Activated CD8-positive, alpha-beta T cell treated with anti-CD3 and anti-CD28 coated beads, Interleukin-2, amount 10 ng/mL, durations not matched to agents 7 days and 5 days (primary cell): ENCODE measurements around the gene BZW2. TPM values are rescaled to one million over a fixed set of nuclear protein-coding genes. Genes with fewer than 3 reads are reported as not detected.

Experiments
- ATAC-seq: fragments of 150-1000 bp; cut with Tn5 transposase; one replicate; pipeline ENCODE4 v1.10.0; 2021; ENCODE audit warnings: moderate library complexity
- CTCF ChIA-PET: fragments of 350-600 bp; sonication (Branson Sonifier 250); formaldehyde crosslinking; loops from one replicate; lab custom pipeline; 2021; ENCODE audit warnings: antibody characterized with exemption; lab: Charles Lee
- POLR2A ChIA-PET: fragments of 350-600 bp; sonication (Branson Sonifier 250); formaldehyde crosslinking; loops from one replicate; lab custom pipeline; 2021; ENCODE audit warnings: antibody characterized with exemption; lab: Charles Lee
- DNase-seq: peaks from one replicate; pipeline ENCODE4 v3.0.0-alpha.2; 2020
- H3K27ac Mint-ChIP-seq: one replicate; pipeline ENCODE4 v1.8.0; 2021; ENCODE audit warnings: mild to moderate bottlenecking, mixed read lengths
- H3K27me3 Mint-ChIP-seq: one replicate; pipeline ENCODE4 v1.8.0; 2021; ENCODE audit warnings: low read depth, mixed read lengths
- H3K36me3 Mint-ChIP-seq: one replicate; pipeline ENCODE4 v1.8.0; 2021; ENCODE audit warnings: low read depth, mixed read lengths
- H3K4me1 Mint-ChIP-seq: one replicate; pipeline ENCODE4 v1.8.0; 2021; ENCODE audit warnings: low read depth, mixed read lengths
- H3K4me3 Mint-ChIP-seq: one replicate; pipeline ENCODE4 v1.8.0; 2021; ENCODE audit warnings: mild to moderate bottlenecking, mixed read lengths
- H3K9me3 Mint-ChIP-seq: one replicate; pipeline ENCODE4 v1.8.0; 2022; ENCODE audit warnings: mixed read lengths; ENCODE audit not compliant: insufficient read depth
- total RNA-seq, 2 experiments: library from RNA; stranded (reverse); gene quantifications; one replicate each; pipeline ENCODE4 v1.2.3, GENCODE V29; 2021

Gene BZW2
- total RNA-seq, 2 experiments from 2014 or later: 59.7 to 62.3 TPM

GRCh38 chr7:16646472-16647072 is 591 bp downstream of the BZW2 start:
- Mint-ChIP-seq H3K4me3 (peak overlapping the region; percentile 98), H3K36me3 (peaks cover 41% of the 10 kb centered on the region), H3K27ac (peak overlapping the region; percentile 98), H3K27me3 (no peaks in the 10 kb centered on the region), H3K4me1 (peaks cover 62% of the 10 kb centered on the region), H3K9me3 (no peaks in the 10 kb centered on the region)
- ChIA-PET POLR2A (interaction anchor here (0.6 to 3.0 kb wide), 12 partner anchors 8 to 225 kb away, joined by 3 to 19 read pairs (median 5); partner anchors contain the start of gene CRPPA), CTCF (interaction anchor here (0.5 to 1.0 kb wide), 2 partner anchors 12 to 611 kb away, joined by 3 read pairs; no protein-coding TSS in a partner anchor)
- ATAC-seq (no peak), DNase-seq (no peak)

DNA sequence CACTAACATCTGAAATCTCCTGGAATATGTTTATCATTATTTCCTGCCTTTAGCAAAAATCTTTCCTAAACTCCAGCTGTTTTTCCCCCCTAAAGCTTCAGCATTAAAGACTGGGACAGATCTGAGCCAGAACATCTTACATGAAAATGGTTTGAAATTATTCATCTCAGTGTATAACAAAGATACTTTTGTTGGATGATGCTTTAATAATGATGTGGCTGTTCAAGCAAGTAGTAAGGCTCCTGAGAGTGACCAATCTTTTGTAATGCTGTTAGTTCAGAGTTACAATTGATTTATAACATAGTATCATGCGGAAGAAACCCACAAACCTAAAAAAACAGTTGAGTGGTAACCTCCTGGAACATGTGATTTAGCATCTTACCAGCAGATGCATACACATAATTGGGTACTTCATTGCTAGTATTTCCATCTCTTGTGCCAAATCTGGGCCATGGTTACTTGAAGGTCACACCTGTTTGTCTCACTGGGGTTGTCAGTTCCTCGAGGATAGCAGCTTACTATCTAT is 1.5 kb downstream of the BZW2 start:
- no peaks in the 10 kb centered on the region for H3K9me3 Mint-ChIP-seq
- H3K4me3 Mint-ChIP-seq: peak overlapping the region; percentile 98
- peaks cover 70% of the 10 kb centered on the region for H3K4me1 Mint-ChIP-seq
- ChIA-PET CTCF (interaction anchor here (0.9 to 1.0 kb wide), 2 partner anchors 13 to 216 kb away, joined by 3 read pairs; no protein-coding TSS in a partner anchor), POLR2A (interaction anchor here (1.3 kb wide), 1 partner anchor 67 kb away, joined by 5 read pairs; no protein-coding TSS in a partner anchor)
- H3K27me3 Mint-ChIP-seq: no peaks in the 10 kb centered on the region
- ATAC-seq: no peak
- H3K27ac Mint-ChIP-seq: peak overlapping the region; percentile 88
- H3K36me3 Mint-ChIP-seq: peaks cover 43% of the 10 kb centered on the region
- no peak for DNase-seq

DNA sequence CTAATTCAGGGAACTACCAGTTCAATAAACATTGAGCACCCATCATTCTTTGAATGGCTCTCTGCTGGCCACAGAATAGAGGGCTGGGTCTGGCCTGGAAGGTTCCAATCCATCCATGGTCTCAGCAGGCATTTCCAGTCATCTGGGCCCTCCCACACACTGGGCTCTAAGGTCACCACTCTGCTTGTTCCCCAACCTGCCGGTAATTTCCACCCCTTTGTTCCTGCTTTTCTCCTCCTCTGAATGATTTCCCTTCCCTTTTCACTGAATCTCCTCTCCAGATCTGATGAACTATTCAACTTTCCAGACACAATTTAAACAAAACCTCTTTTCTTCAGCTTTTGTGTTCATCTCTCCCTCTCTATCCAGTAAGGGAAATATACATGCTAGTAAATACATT is 2.6 kb downstream of the BZW2 start:
- no peak for ATAC-seq

DNA sequence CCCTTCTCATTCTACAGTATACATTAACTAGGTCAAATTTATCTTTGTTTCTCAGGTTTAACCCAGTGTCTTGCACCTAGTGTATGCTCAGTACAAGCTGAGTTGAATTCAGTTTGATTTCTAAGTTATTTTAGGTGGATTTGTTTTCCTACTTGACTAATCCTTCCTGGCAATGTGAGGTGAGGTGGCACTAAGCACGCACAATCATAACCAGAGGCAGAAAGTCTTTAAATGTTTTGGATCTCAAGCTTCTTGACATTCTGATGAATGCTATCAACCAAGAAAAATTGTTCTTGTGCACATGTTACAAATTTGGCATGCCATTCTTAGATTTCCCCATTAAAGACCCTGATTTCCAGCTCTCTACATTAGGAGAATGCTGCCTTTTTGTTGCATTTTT is 3.2 kb downstream of the BZW2 start:
- peaks cover 31% of the 10 kb centered on the region for H3K36me3 Mint-ChIP-seq
- POLR2A ChIA-PET: no interaction called here
- H3K9me3 Mint-ChIP-seq: no peaks in the 10 kb centered on the region
- DNase-seq (no peak), ATAC-seq (no peak)
- H3K27me3 Mint-ChIP-seq: no peaks in the 10 kb centered on the region
- CTCF ChIA-PET: no interaction called here
- H3K4me3 Mint-ChIP-seq: no peak overlapping the region
- no peak overlapping the region for H3K27ac Mint-ChIP-seq
- H3K4me1 Mint-ChIP-seq: peaks cover 62% of the 10 kb centered on the region

More for the DNA sequence above, 2.6 kb downstream of the BZW2 start:
- peaks cover 37% of the 10 kb centered on the region for H3K36me3 Mint-ChIP-seq
- CTCF ChIA-PET: interaction anchor here (0.6 to 0.9 kb wide), 3 partner anchors 84 to 228 kb away, joined by 3 to 4 read pairs (median 3); no protein-coding TSS in a partner anchor
- DNase-seq: no peak
- H3K4me3 Mint-ChIP-seq: peak overlapping the region; percentile 24
- H3K27ac Mint-ChIP-seq: no peak overlapping the region
- no peaks in the 10 kb centered on the region for H3K9me3 Mint-ChIP-seq
- H3K4me1 Mint-ChIP-seq: peaks cover 69% of the 10 kb centered on the region
- H3K27me3 Mint-ChIP-seq: no peaks in the 10 kb centered on the region
- POLR2A ChIA-PET: no interaction called here

DNA sequence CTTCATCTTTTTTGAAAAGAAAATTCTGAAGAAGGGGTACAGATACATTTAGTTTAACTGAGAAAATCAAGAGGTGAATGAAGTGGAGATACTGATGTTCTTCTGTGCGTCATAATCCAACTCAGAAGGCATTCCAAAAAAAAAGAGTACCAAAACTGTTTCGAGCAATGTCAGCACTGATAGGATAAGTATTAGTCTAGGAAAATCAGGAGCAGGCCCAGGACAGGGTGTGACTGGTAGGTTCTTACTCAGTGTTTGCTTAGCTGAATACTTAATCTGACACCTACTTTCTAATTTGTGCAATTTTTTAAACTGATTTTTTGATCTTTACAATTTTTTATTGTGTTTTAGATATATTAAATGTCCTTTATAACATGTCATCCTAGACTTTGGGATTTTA is 4.3 kb downstream of the BZW2 start:
- ChIA-PET CTCF (no interaction called here), POLR2A (no interaction called here)
- ATAC-seq: no peak
- H3K4me3 Mint-ChIP-seq: no peak overlapping the region
- no peak overlapping the region for H3K27ac Mint-ChIP-seq
- peaks cover 31% of the 10 kb centered on the region for H3K36me3 Mint-ChIP-seq
- H3K27me3 Mint-ChIP-seq: no peaks in the 10 kb centered on the region
- H3K9me3 Mint-ChIP-seq: no peaks in the 10 kb centered on the region
- peaks cover 56% of the 10 kb centered on the region for H3K4me1 Mint-ChIP-seq
- DNase-seq: no peak

DNA sequence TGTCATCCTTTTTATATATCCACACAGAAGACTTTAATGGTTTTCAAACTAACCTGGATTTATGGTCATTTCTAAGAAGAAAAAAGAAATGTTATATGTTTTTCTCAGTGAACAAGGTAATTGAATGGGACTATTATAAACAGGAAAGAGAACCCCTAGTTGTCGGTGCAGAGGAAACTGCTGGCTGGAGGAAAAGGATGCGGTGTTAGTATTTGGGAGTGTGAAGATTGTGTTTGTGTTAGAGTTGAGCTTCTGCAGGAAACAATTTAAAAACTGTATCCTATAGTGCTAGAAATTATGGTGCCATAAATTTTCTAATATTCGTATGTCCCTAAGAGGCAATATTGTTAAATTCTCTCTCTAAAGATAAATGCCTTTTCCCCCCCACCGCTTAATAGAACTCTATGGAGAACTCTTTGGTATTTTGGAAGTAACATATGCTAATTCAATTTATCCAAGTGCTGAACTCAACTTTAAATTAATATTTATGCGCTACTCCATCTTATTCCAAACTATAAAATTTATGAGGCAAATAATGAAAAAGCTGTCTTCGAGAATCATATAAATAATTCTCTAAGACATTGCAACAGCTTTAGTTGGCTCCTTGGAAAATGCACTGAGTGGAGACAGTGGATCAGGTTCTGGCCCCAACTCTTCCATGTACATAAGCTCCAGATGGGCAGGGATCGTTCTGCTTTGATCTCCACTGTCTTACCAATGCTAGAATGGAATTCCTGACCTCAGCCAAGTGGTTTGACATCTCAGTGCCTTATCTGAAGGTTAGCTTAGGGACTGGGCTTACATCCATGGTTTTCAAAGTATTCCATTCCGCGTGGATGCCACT is 5.6 kb downstream of the BZW2 start:
- ATAC-seq (no peak), DNase-seq (no peak)
- H3K27ac Mint-ChIP-seq: no peak overlapping the region
- H3K9me3 Mint-ChIP-seq: no peaks in the 10 kb centered on the region
- CTCF ChIA-PET: no interaction called here
- H3K27me3 Mint-ChIP-seq: no peaks in the 10 kb centered on the region
- peaks cover 56% of the 10 kb centered on the region for H3K4me1 Mint-ChIP-seq
- peaks cover 34% of the 10 kb centered on the region for H3K36me3 Mint-ChIP-seq
- POLR2A ChIA-PET: no interaction called here
- peak overlapping the region; percentile 20 for H3K4me3 Mint-ChIP-seq

- no peaks in the 10 kb centered on the region for H3K27me3 Mint-ChIP-seq
- ATAC-seq (no peak), DNase-seq (no peak)
- peaks cover 38% of the 10 kb centered on the region for H3K36me3 Mint-ChIP-seq
- ChIA-PET CTCF (no interaction called here), POLR2A (no interaction called here)
- H3K4me1 Mint-ChIP-seq: peaks cover 50% of the 10 kb centered on the region
- no peak overlapping the region for H3K4me3 Mint-ChIP-seq
- no peaks in the 10 kb centered on the region for H3K9me3 Mint-ChIP-seq
- no peak overlapping the region for H3K27ac Mint-ChIP-seq
Observed at GRCh38 chr7:16652240-16652583, 6.2 kb downstream of the BZW2 start.

DNA sequence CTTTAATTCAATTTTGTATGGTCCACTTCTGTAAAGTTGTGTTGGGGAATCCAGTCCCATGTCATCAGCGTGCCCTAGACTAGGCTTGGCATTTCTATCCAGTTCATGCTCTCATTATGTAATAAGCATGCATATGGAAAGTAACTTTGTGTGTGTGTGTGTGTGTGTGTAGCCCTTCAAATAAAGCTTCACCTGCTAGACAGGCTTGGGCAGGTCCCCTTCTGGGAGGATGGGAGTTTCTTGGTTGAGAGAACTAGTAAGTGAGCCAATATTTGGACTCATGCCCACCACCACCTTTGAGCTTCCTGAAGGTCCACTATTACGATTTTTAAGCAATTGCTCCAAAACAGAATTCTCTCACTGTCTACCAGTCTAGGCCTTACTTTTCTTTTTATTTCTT is 6.9 kb downstream of the BZW2 start:
- no peaks in the 10 kb centered on the region for H3K27me3 Mint-ChIP-seq
- H3K27ac Mint-ChIP-seq: no peak overlapping the region
- no peak for DNase-seq
- POLR2A ChIA-PET: interaction anchor here (0.6 kb wide), 1 partner anchor 598 kb away, joined by 3 read pairs; no protein-coding TSS in a partner anchor
- H3K36me3 Mint-ChIP-seq: peaks cover 43% of the 10 kb centered on the region
- ATAC-seq: peak; percentile 21
- H3K4me1 Mint-ChIP-seq: peaks cover 50% of the 10 kb centered on the region
- no peaks in the 10 kb centered on the region for H3K9me3 Mint-ChIP-seq
- CTCF ChIA-PET: interaction anchor here (0.8 kb wide), 1 partner anchor 19 kb away, joined by 3 read pairs; no protein-coding TSS in a partner anchor
- no peak overlapping the region for H3K4me3 Mint-ChIP-seq

- no peak for ATAC-seq
- peaks cover 25% of the 10 kb centered on the region for H3K36me3 Mint-ChIP-seq
- CTCF ChIA-PET: no interaction called here
- peaks cover 30% of the 10 kb centered on the region for H3K4me1 Mint-ChIP-seq
- H3K27me3 Mint-ChIP-seq: no peaks in the 10 kb centered on the region
- H3K4me3 Mint-ChIP-seq: no peak overlapping the region
- no peaks in the 10 kb centered on the region for H3K9me3 Mint-ChIP-seq
- DNase-seq: no peak
- POLR2A ChIA-PET: interaction anchor here (1.2 kb wide), 1 partner anchor 9 kb away, joined by 5 read pairs; the partner anchor contains the start of gene BZW2
- H3K27ac Mint-ChIP-seq: no peak overlapping the region
Observed at GRCh38 chr7:16655394-16655793, 9.4 kb downstream of the BZW2 start.

DNA sequence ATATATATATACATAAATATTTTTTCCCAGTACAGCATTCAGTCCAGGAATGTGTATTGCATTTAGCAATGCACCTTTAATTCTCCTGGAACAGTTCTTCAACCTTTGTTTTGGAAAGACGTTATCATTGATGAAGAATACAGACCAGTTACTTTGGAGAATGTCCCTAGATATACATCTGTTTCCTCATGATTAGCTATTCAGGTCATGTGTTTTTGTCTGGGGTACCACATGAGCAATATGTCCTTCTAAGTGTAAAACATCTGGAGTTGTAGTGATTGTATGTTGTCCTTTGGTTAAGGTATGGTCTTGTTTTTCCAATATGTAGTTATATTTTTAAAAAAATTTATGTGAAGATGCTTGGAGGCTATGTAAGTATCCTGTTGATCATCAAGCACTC is 10.2 kb downstream of the BZW2 start:
- H3K4me3 Mint-ChIP-seq: no peak overlapping the region
- H3K36me3 Mint-ChIP-seq: peaks cover 23% of the 10 kb centered on the region
- POLR2A ChIA-PET: interaction anchor here (0.8 kb wide), 1 partner anchor 27 kb away, joined by 3 read pairs; no protein-coding TSS in a partner anchor
- H3K27ac Mint-ChIP-seq: no peak overlapping the region
- H3K9me3 Mint-ChIP-seq: no peaks in the 10 kb centered on the region
- H3K4me1 Mint-ChIP-seq: peaks cover 28% of the 10 kb centered on the region
- ATAC-seq (no peak), DNase-seq (no peak)
- CTCF ChIA-PET: interaction anchor here (0.9 kb wide), 1 partner anchor 10 kb away, joined by 6 read pairs; no protein-coding TSS in a partner anchor
- H3K27me3 Mint-ChIP-seq: no peaks in the 10 kb centered on the region

GRCh38 chr7:16657656-16658279 is 11.8 kb downstream of the BZW2 start:
- Mint-ChIP-seq H3K4me1 (peaks cover 21% of the 10 kb centered on the region), H3K27ac (no peak overlapping the region), H3K9me3 (no peaks in the 10 kb centered on the region), H3K36me3 (peaks cover 18% of the 10 kb centered on the region), H3K4me3 (no peak overlapping the region), H3K27me3 (no peaks in the 10 kb centered on the region)
- no peak for ATAC-seq
- no peak for DNase-seq
- ChIA-PET POLR2A (interaction anchor here (1.4 kb wide), 1 partner anchor 12 kb away, joined by 3 read pairs; the partner anchor contains the start of genes ANKMY2 and BZW2), CTCF (no interaction called here)
